ENCODE results near the gene NKX1-1.

DNA sequence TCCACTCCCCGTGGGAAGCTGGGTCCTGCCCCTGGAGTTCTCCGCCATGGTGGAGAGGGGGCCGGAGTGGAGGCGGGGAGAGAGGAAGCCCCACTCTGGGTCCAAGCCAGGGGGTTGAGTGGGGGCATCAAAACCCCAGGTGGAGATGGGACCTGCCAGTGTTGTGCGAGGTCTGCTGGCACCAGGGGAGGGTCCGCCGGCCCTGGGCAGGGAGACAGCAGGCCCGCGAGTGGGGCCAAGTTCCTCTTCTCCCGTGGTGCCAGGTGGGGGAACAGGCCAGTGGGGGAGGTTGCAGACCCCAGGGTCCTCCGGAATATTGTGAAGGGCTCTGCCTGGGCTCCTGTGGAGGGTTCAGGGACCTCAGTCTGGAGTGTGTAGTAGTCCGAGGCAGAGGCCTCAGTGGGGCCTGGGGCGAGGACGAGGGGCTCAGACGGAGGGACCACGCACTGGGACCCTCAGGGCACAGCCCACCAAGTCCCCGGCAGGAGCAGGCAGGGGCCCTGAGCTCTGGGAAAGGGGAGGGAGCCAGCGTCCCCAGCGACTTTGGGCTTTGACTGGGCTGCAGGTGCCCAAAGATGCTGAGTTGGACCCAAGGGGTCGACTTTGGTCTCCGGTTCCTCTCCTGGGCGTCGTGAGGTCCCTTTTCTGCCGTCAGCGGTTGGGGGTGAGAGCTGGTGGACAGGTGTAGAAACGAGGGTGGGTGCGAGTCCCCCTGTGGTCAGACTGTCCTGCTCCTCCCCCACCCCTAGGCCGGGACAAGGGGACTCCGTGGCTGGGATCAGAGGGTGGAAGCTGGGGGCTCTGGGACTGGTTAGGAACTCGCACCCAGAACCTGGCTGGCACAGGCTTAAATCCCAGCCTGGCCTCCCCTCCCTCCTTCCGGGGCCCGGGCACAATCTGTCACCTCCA lies 43.8 kb upstream of the NKX1-1 start:
- TF ChIP-seq, protein P1, sequence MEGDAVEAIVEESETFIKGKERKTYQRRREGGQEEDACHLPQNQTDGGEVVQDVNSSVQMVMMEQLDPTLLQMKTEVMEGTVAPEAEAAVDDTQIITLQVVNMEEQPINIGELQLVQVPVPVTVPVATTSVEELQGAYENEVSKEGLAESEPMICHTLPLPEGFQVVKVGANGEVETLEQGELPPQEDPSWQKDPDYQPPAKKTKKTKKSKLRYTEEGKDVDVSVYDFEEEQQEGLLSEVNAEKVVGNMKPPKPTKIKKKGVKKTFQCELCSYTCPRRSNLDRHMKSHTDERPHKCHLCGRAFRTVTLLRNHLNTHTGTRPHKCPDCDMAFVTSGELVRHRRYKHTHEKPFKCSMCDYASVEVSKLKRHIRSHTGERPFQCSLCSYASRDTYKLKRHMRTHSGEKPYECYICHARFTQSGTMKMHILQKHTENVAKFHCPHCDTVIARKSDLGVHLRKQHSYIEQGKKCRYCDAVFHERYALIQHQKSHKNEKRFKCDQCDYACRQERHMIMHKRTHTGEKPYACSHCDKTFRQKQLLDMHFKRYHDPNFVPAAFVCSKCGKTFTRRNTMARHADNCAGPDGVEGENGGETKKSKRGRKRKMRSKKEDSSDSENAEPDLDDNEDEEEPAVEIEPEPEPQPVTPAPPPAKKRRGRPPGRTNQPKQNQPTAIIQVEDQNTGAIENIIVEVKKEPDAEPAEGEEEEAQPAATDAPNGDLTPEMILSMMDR (conservative IDR thresholded peaks at IDR 0.05 in 1 of 2, IDR thresholded peaks at IDR 0.05 in 1 of 2; ENCODE audit: extremely low read depth in 1 of 2, insufficient read depth in 1 of 2, low read depth in 1 of 2, low read length in 2 of 2), result no peak
- TF ChIP-seq EZH2 (IDR thresholded peaks at IDR 0.05; ENCODE audit: borderline replicate concordance, low read length), result no peak
